KG1 (cell line): Measurements from ENCODE around the gene RAPGEF1.
"Not testable (repeated sequence)": the region's sequence is repeated elsewhere in the genome, so short reads cannot be mapped to it uniquely, and the experiment has no call there.

Experiments
- DNase-seq: peaks from one replicate; lab custom pipeline; 2025; lab: John Stamatoyannopoulos, UW

RAPGEF1 gene

DNA sequence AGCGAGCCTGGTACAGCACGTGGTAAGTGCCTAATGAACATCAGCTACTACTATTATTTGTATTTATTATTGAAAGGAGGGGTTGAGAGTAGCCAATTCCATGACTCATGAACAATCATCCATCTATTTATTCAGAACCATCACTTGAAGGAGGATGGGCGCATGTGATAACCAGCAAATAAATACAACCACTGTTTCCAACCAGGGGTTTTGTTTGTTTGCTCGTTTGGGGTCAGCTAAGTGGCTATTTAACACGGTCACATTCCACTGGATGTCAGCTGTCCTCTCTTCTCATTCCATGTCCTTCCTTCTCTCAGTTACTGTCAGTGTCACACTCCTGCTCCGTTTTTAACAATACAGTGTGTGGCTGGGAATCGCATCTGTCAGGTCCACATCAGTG, 8.6 kb downstream of the RAPGEF1 start:
- DNase-seq: no peak

DNA sequence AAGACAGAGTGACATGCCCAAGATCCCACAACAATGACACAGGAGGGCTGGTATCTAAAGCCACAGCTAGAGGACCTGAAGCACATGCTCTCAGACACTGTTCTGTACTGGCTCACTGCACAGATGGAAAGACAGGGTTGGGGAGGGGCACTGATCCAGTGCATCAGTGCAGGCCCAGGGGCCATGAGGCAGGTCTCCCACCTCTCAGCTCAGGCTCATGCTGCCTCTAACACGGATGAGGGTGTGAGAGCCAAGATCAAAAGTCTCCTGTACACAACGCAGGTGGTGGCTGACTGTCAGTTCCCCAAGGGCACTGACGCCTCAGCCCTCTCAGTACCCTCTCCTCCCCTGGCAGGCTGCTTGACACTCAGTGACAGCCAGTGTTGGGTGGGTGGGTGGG, 10.9 kb downstream of the RAPGEF1 start:
- no peak for DNase-seq

DNA sequence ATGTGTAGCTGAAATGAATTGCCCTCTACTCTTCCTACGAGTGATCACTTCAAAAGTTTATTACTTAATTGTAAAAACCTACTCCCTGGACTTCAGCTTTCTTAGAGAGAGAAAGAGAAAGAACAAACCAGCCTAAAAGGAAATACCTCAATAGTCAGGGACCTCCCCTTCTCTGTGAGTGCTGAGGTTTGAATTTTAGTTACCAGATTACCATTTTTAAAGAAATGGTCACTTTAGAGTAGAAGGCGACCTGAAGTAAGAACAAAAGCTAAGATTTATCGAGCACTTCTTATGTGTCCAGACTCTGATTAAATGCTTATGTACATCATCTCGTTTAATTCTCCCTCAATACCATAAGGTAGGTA, 11.3 kb downstream of the RAPGEF1 start:
- no peak for DNase-seq

DNA sequence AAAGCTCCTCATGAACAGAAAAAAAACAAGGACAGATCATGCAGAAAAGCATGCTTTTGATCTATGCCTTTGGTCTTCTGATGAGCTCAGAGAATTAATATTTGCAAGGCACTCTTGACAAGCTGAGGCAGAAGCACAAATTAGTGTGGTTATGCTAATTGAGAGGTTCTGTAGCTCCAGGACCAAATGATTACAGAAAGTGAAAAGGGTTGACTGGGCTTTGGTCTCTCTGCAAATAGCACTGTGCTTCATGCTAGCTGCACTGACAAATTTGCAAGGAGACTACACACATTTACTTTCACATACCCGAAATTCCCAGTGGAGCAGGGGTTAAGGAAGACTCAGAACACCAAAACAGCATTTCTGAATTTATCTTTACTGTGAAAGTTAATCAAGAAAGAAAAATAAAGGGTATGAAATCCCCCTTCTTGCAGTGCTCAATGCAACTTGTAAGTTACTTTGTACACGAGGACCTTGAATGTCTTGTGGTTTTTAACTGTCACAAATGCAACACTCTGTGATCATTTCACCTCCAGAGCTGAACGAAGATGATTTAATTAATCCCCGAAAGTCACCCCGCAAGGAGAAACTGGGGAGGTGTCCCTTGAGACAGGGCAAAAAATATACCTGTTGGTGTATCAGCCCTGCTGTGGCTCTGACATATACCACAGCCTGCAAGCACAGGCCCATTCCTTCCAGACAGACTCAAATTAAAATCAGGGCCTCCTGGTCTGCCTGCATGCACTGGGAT, 11.9 kb downstream of the RAPGEF1 start:
- DNase-seq: no peak

DNA sequence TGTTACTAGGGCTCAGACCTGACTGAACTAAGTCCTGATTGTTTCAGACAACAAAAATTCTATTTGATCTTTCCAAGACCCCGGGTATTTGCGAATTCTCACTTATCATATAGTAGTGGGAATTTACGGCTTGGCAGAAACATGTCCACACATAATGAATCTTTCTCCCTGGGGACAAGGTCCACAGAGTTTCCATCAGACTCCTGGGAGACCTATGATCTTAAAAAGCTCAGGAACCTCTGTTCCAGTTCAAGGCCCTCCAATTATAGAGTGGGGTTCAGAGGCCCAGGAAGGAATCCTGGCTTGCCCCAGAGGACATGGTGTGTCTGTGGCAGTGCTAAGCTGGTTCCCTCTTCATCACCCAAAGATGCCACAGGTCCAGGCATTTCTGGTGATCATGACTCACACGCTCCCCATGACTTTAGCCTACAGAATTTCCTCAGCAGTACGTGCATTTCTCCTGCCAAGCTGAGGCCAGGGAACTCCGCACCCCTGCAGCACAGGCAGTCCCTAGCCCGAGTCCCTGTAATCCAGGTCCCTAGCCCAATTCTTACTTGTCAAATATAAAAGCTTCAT, 12.6 kb downstream of the RAPGEF1 start:
- no peak for DNase-seq

DNA sequence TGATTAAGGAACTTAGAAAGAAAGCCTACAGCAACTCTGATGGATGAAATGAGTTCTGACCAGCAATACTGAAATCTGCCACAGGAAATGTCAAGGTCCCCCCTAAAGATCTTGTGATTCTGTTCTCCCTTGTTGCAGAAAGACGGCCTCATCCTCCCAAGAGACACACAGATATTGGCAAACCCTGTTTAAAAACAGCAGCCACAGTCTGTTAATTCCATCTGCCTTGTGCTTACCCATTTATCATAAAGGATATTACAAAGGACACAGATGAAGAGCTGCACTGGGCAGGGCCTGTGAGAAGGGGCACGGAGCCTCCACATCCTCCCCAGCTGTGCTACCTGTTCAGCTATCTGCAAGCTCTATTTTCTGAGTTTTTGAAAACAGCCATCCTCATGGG, 15.2 kb downstream of the RAPGEF1 start:
- DNase-seq: no peak

DNA sequence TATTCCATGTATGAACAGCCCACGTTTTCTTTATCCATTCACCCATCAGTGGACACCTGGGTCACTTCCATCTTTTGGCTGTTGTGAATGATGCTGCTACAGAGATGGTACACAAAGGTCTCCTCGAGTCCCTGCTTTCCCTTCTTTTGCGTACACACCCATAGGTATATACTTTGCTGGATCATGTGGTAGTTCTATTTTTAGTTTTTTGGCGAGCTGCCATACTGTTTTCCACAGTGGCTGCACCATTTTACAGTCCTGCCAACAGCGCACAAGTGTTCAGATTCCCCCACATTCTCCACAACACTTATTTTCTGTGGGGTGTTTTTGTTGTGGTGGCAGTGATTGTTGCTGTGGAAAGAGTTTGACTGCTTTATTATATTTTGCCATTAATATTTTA, 16.2 kb downstream of the RAPGEF1 start:
- no peak for DNase-seq

DNA sequence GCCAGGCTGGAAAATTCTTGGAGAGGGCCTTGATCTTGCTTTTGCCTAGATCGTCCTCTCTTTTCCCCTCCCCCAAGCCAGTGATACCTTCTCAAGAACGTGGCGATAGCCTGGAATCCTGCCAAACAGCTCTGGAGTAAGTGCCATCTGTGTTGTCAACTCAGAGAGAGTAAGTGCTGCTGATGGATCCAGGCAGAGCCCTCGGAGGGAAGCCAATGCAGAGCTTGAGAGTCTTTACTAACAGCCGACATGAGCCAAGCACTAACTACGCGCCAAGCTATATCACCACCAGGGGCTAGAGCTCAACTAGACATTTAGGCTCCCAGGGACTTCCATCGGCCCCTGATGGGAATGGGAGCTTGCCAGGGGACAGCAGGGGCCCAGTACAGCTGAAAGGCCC, 17.6 kb downstream of the RAPGEF1 start:
- DNase-seq: no peak

DNA sequence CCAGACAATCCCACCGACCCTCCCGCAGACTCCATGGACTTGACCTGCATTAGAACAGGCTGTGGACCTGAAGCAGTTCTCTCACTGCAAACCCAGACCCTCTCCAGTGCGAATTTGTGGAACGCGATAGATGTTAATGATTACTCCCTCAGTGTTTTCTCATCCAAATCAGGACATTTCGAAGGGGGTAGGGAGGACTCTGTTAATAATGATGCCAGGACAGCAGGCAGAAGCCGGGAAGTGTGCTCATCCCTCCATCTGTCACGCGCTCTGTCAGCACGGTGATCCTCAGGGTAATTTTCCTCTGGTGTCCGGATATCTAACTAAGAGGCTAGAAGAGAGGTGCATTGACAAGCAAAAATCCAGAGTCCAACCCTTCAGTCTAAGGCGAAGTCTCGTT, 18.8 kb downstream of the RAPGEF1 start:
- DNase-seq: no peak

DNA sequence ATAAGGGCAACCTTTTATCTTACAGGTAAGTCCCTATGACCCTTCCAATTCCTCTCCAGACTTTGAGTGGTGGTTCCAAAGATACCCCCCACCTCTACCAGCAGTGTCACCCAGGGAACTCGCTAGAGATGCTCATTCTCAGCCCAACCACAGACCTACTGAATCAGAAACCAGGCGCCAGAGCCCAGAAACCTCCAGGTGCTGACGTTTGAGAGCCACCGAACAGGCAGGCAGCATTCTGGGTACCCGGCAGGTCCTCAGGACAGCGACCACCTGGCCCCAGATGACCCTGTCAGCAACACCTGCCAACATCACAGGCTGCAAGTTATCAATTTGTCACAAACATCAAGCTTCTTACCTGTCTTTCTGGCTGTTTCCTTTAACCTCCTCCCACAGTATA, 19.5 kb downstream of the RAPGEF1 start:
- no peak for DNase-seq

DNA sequence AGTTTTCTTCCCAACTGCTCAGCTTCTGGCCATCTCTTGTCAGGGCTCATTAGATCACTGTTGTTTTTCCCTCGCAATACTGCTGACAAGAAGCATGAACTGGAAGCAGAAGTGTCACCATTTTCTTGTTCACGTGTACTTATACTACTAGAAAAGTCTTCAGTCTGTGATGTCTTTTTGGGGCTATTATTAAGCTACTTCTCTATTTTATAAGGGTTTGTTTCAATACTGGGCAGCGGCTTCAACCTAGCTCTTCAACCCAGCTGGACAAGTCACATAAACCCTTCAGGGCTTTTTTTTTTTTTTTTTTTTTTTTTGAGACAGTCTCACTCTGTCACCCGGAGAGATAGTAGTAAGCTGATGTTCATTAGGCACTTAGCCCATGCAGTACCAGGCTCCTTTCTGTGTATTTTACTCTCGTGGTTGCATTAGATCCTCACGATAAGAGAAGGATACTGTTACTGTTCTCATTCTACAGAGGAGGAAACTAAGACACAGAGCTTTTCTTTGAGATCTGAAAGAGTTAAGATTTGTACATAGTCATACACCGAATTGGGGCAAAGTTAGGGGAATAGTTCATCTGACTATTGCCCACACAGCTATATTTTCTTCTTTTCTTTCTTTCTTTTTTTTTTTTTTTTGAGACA, 20.5 kb downstream of the RAPGEF1 start:
- no peak for DNase-seq

DNA sequence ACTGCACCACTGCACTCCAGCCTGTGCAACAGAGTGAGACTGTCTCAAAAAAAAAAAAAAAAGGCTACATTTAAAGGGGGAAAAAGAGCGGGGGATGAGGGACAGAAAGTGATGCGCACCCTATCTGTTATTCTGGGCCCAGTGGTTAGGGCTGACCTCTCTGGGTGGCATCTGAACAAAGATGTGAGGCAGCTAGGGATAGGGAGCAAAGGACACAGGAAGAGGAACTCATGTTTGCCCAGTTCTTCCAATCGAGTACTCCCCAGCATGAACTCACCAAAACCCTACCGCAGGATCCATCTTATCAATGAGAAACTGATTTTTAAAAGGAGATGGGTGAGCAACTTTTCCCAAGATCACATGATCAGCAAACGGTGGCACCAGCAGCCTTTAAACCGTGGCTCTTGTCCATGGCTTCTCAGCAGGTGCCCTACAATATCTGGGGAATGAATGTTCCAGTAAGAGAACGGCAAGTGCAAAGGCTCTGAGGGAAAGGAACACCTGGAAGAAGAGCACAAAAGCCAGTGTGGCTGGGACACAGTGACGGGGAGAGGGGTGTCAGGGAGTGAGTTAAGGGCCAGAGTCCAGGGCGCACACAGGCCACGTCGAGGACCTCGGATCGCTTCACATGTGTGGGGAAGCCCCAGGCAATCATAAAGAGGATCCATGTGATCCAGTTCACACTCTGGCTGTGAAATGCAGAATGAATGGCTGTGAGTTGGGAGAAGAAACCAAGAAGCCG, 22.0 kb downstream of the RAPGEF1 start:
- DNase-seq: no peak

DNA sequence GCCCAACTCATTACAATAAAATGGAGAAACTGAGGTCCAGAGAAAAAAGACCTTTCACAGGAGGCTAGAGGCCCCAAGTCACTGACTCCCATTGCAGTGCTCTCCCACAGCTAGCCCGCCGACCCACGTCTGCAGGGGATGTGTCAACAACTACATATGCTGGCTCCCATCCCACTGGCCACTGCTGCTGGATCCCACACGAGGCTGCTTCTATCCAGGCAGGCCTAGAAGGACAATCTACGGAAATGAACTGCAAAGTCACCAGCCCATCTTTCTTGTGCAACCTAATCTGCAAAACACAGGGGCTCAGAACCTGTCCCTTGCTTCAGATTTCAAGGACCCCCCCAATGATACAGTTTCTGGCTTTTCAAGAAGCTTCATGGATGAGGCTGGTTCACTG, 24.0 kb downstream of the RAPGEF1 start:
- no peak for DNase-seq

DNA sequence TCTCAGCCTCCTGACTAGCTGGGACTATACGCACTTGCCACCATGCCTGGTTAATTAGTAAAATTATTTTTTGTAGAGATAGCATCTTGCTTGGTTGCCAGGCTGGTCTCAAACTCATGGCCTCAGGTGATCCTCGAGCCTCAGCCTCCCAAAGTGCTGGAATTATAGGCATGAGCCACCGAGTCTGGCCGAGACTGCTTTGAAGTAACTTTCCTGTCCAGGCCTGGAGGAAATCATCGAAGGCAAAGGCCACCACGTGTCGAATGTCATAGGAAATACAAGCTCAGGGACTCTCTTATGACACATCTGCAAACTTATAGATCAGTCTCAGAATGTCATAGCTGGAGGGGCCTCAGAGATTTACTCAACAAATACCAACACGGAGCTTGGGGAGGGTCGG, 25.1 kb downstream of the RAPGEF1 start:
- DNase-seq: no peak

DNA sequence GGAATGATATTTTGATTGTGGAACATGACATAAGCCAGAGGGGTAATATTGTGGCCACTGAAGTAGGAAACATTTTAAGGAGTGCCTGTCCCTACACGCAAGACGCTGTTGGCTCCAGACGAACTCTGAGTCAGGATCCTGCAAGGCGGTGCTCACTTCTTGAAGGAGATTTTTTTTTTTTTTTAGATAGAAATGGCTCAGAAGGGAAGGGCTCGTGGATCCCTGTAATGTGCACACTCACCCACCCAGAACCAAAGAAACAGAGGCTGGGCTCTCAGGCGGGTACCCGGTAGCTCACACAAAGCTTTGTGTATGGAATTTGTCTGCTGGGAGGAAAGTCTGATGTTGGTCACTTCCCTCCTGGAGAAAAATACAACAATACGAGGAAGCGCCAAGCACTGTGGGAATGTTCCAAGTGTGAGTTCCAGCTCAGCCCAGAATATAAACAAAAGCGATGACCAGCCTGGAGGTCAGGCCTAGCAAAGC, 25.7 kb downstream of the RAPGEF1 start:
- no peak for DNase-seq

DNA sequence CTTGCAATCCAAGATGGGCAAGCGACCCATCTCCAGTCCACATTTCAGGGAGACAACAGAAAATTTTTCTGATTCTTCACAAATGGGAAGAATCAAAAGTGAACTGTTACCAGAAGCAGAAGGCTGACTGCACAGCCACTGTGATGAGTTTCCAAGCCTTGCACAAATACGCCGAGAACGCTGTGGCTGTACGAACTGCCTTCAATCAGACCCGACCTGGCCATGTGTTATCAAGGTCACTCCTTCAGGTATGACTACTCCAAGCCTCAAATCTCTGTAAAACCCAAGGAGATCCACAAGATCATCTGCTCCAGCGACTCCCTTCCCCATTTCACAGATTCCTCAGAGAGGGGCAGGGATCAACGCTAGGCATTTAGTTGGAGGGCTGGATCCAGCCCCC, 26.9 kb downstream of the RAPGEF1 start:
- no peak for DNase-seq

DNA sequence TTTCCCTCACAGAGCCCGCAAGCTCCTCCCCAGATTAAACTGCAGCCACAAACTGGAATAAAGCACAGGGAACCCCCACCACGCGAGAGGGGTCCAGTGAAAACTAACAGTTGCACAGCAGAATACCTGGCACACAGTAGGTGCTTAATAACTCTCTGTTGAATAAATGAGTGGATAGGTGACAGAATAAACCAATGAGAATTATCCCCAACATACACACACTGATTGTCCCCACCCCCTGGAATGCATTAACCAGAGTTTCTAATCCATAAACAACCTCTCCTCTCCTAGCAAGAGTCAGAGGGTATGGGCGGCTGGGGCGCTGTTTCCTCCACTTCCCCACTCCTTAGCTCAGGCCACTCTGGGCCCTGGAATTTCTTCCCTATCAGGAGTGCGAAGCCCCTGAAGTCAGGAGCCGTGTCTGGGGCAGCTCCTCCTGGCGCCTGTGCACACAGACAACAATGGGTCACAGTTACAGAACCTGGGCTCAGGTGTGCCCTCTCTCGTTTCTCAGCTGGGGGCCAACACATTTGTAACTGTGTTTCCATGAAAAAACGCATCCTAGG, 27.6 kb downstream of the RAPGEF1 start:
- DNase-seq: no peak

DNA sequence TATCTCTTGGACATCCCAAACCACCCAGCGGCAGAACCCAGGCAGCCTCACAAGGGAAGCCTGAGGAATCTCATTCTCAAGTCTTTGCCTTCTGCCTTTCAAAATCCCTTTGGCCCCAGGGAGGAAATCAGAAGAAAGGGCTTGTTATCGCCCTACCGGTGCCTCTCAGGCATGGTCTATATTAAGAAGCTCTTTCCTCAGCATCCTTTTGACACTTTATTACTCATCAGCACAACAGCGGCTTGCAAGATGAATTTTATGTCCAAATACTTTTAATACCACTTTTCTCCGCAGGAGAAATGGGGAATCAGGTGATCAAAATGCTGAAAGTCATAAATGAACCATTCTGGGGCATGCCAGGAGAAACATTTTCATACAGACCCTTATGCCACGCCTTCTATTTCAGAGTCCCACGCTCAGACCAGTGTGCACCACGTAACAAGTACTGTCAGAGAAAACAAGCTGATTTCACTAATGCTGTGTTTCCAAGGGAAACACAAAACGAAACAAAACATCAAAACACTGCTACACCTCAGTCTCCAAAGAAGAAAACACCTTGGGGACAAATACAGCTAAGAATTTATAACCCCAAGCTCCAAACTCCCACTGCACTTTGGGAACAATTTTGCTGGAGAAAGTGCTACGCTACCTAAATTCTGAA, 30.0 kb downstream of the RAPGEF1 start:
- DNase-seq: no peak

DNA sequence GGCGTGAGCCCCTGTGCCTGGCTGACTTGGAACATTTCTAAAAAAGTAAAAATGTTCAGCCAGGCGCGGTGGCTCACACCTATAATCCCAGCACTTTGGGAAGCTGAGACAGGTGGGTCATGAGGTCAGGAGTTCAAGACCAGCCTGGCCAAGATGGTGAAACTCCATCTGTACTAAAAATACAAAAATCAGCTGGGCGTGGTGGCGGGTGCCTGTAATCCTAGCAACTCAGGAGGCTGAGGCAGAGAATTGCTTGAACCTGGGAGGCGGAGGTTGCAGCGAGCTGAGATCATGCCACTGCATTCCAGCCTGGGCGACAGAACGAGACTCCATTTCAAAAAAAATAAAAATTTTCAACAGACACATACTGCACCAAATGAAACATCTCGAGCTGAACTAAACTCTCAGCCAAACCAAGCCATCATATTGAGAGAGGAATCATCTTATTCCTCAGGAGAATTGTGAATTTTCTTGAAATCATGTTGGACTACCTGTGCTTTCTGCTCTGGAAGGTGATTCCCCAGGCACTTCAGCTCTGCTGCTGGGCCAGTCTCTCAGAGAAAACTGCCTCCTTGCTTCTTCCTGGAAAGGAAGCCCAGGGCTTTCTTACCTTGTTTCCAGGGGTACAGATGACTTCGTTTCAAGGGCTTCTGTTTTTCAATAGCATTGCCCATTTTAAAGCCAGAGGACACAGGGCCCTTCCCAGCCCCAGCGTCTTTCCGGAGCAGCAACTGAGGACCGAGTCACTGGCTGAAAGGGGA, 30.7 kb downstream of the RAPGEF1 start:
- not testable (repeated sequence) for DNase-seq

DNA sequence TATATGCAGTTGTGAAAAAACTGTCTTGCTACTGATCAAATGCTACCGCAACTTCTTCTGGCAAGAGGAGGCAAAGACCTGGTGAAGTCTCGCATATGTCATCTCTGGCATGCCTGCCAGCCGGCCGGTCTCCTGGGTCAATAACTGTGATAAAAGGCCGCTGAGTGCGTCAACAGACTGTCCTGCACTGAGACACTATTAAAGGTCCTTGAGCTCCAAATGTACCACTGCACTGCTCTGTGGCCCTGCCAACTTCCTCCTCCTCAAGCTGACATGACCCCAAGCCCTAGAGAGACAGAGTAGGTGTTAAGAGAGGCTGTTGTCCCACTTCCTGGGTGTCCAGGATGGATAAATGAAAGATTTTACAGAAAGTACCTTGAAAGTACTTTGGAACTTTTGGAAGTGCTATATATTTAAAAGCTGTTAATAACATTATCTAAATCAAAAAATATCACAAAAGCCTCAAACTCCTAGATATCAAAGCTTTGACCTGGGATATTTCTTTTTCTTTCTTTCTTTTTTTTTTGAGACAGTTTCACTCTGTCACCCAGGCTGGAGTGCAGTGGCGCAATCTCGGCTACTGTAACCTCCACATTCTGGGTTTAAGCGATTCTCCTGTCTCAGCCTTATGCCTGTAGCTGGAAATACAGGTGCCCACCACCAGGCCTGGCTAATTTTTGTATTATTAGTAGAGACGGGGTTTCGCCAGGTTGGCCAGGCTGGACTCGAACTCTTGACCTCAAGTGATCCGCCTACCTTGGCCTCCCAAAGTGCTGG, 31.5 kb downstream of the RAPGEF1 start:
- no peak for DNase-seq
